ENCODE measurements around the gene DAPP1.

DNA sequence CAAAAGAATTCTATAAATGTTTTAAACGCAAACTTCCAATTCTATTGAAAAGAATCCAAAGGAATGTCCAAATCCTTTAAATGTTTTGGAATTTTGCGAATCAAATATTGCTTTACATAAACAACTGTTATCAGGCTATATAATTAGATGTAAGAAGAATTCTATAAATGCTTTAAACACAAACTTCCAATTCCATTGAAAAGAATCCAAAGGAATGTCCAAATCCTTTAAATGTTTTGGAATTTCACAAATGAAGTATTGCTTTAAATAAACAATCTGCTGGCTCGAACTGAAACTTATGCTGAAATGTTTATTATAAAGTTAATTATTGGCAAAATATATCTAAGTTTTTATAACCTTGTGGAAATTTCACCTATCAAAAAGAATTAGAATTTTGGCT is 16.1 kb downstream of the DAPP1 start:
- TF ChIP-seq, protein P1, sequence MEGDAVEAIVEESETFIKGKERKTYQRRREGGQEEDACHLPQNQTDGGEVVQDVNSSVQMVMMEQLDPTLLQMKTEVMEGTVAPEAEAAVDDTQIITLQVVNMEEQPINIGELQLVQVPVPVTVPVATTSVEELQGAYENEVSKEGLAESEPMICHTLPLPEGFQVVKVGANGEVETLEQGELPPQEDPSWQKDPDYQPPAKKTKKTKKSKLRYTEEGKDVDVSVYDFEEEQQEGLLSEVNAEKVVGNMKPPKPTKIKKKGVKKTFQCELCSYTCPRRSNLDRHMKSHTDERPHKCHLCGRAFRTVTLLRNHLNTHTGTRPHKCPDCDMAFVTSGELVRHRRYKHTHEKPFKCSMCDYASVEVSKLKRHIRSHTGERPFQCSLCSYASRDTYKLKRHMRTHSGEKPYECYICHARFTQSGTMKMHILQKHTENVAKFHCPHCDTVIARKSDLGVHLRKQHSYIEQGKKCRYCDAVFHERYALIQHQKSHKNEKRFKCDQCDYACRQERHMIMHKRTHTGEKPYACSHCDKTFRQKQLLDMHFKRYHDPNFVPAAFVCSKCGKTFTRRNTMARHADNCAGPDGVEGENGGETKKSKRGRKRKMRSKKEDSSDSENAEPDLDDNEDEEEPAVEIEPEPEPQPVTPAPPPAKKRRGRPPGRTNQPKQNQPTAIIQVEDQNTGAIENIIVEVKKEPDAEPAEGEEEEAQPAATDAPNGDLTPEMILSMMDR (IDR thresholded peaks at IDR 0.05), result no peak
- TF ChIP-seq EZH2 (IDR thresholded peaks at IDR 0.05) (no peak), EZH2phosphoT487 (IDR thresholded peaks at IDR 0.05) (no peak)

Data from neural progenitor cell (in vitro differentiated cells).